Mesenchymal stem cell (in vitro differentiated cells and primary cell): ENCODE results near the gene RABL2B.

Experiments used
- DNase-seq: peaks from one replicate; pipeline ENCODE4 v3.0.0-alpha.2; 2013
- H2AFZ ChIP-seq: one replicate; pipeline ENCODE4 v1.6.1; 2013; ENCODE audit warnings: low read depth, mild to moderate bottlenecking, control low read depth, inconsistent platforms, low read length, moderate library complexity
- H2AK5ac ChIP-seq: 2 replicates; pipeline ENCODE4 v1.6.1; 2013; ENCODE audit warnings: low read length, moderate library complexity, mild to moderate bottlenecking, inconsistent platforms; ENCODE audit not compliant: severe bottlenecking
- H2BK120ac ChIP-seq: one replicate; pipeline ENCODE4 v1.6.1; 2013; ENCODE audit warnings: low read depth, mild to moderate bottlenecking, inconsistent platforms, low read length, moderate library complexity
- H2BK12ac ChIP-seq, 2 experiments: one replicate each; pipeline ENCODE4 v1.6.1; 2013; ENCODE audit warnings: inconsistent platforms in 2 of 2, low read length in 2 of 2, mild to moderate bottlenecking in 2 of 2, moderate library complexity in 2 of 2, control low read depth in 1 of 2
- H2BK15ac ChIP-seq: one replicate; pipeline ENCODE4 v1.6.1; 2013; ENCODE audit warnings: mild to moderate bottlenecking, low read depth, inconsistent platforms; ENCODE audit not compliant: poor library complexity, severe bottlenecking
- H2BK5ac ChIP-seq: 2 replicates; pipeline ENCODE4 v1.6.1; 2013; ENCODE audit warnings: low read depth, mild to moderate bottlenecking, low read length, control low read depth, inconsistent platforms; ENCODE audit not compliant: poor library complexity, severe bottlenecking
- H3K14ac ChIP-seq, 2 experiments: one replicate each; pipeline ENCODE4 v1.6.1; 2013; ENCODE audit warnings: inconsistent platforms in 2 of 2, low read length in 2 of 2, control low read depth in 1 of 2, mild to moderate bottlenecking in 1 of 2, moderate library complexity in 1 of 2
- H3K18ac ChIP-seq, 2 experiments: one replicate each; pipeline ENCODE4 v1.6.1; 2013; ENCODE audit warnings: inconsistent platforms in 2 of 2, low read length in 2 of 2, control low read depth in 1 of 2, low read depth in 1 of 2, mild to moderate bottlenecking in 1 of 2
- H3K23ac ChIP-seq, 2 experiments: one replicate each; pipeline ENCODE4 v1.6.1; 2013; ENCODE audit warnings: inconsistent platforms in 2 of 2, low read length in 2 of 2, mild to moderate bottlenecking in 2 of 2, moderate library complexity in 2 of 2, control low read depth in 1 of 2
- H3K27ac ChIP-seq: 2 replicates; pipeline ENCODE4 v1.5.1; 2013; ENCODE audit warnings: mild to moderate bottlenecking, moderate library complexity, low read length, control low read depth, inconsistent platforms; ENCODE audit not compliant: poor library complexity, severe bottlenecking
- H3K27me3 ChIP-seq, 2 experiments: 2 replicates each; pipeline versions ENCODE4 v1.6.1 to v1.7.0; 2013; ENCODE audit warnings: low read length in 2 of 2, mild to moderate bottlenecking in 2 of 2, moderate library complexity in 2 of 2, control low read depth in 1 of 2, inconsistent platforms in 1 of 2; ENCODE audit not compliant: control insufficient read depth in 1 of 2, insufficient read depth in 1 of 2
- H3K36me3 ChIP-seq, 2 experiments: 2 replicates each; pipeline versions ENCODE4 v1.6.1 to v1.7.0; 2013; ENCODE audit warnings: low read length in 2 of 2, control low read depth in 1 of 2, inconsistent platforms in 1 of 2, low read depth in 1 of 2, mild to moderate bottlenecking in 1 of 2; ENCODE audit not compliant: insufficient read depth in 2 of 2, control insufficient read depth in 1 of 2
- H3K4ac ChIP-seq, 2 experiments: one replicate each; pipeline ENCODE4 v1.6.1; 2013; ENCODE audit warnings: inconsistent platforms in 2 of 2, low read length in 2 of 2, mild to moderate bottlenecking in 2 of 2, moderate library complexity in 2 of 2, control low read depth in 1 of 2, low read depth in 1 of 2
- H3K4me1 ChIP-seq: 2 replicates; pipeline ENCODE4 v1.6.1; 2013; ENCODE audit warnings: low read depth, low read length, control low read depth; ENCODE audit not compliant: control insufficient read depth, insufficient read depth
- H3K4me2 ChIP-seq: 2 replicates; pipeline ENCODE4 v1.6.1; 2013; ENCODE audit warnings: low read length, mild to moderate bottlenecking, inconsistent platforms; ENCODE audit not compliant: poor library complexity, severe bottlenecking
- H3K4me3 ChIP-seq, 2 experiments: 2 replicates each; pipeline versions ENCODE4 v1.5.1 to v1.7.0; 2013; ENCODE audit warnings: low read length in 2 of 2, mild to moderate bottlenecking in 2 of 2, control low read depth in 1 of 2, low read depth in 1 of 2; ENCODE audit not compliant: insufficient read depth in 1 of 2
- H3K79me1 ChIP-seq: replicated peaks from 2 replicates; pipeline ENCODE4 v1.6.1; 2013; ENCODE audit warnings: mild to moderate bottlenecking, control low read depth, low read length, inconsistent platforms; ENCODE audit not compliant: poor library complexity, severe bottlenecking
- H3K9ac ChIP-seq: 2 replicates; pipeline ENCODE4 v1.7.0; 2013; ENCODE audit warnings: mild to moderate bottlenecking, low read length, moderate library complexity
- H3K9me3 ChIP-seq: 2 replicates; pipeline ENCODE4 v1.7.0; 2013; ENCODE audit warnings: mild to moderate bottlenecking, low read length; ENCODE audit not compliant: control insufficient read depth
- H4K8ac ChIP-seq: one replicate; pipeline ENCODE4 v1.6.1; 2013; ENCODE audit warnings: inconsistent platforms, mild to moderate bottlenecking, low read length, moderate library complexity
- H4K91ac ChIP-seq: one replicate; pipeline ENCODE4 v1.6.1; 2013; ENCODE audit warnings: mild to moderate bottlenecking, low read length, inconsistent platforms
- WGBS: methylation state at CpG from one replicate; pipeline ENCODE4 v1.1.7; 2013; ENCODE audit warnings: mixed read lengths; 5-methylcytosine and 5-hydroxymethylcytosine counted together

RABL2B gene

GRCh38 chr22:50725597-50725996 lies 57.8 kb downstream of the RABL2B start:
- H4K8ac ChIP-seq = no peak overlapping the region
- no peak overlapping the region for H2BK5ac ChIP-seq
- no peak overlapping the region for H3K14ac ChIP-seq
- no peak overlapping the region for H2AFZ ChIP-seq
- H3K4me3 ChIP-seq = no peak overlapping the region
- H3K4ac ChIP-seq = no peak overlapping the region
- H3K27ac ChIP-seq = no peak overlapping the region
- H3K79me1 ChIP-seq = no peaks in the 10 kb centered on the region
- no peak overlapping the region for H3K4me2 ChIP-seq
- no peak overlapping the region for H2BK120ac ChIP-seq
- H2BK12ac ChIP-seq = no peak overlapping the region
- peaks cover 0 to 20% of the 10 kb centered on the region in 2 experiments for H3K36me3 ChIP-seq
- H4K91ac ChIP-seq = no peak overlapping the region
- peaks cover 25 to 32% of the 10 kb centered on the region in 2 experiments for H3K27me3 ChIP-seq
- no peak overlapping the region for H3K23ac ChIP-seq
- 94% methylated on average over 7 of the region's 7 CpGs for WGBS
- no peak overlapping the region for H3K18ac ChIP-seq
- H3K4me1 ChIP-seq = peaks cover 6% of the 10 kb centered on the region
- H3K9me3 ChIP-seq = no peaks in the 10 kb centered on the region
- no peak overlapping the region for H2BK15ac ChIP-seq
- no peak for DNase-seq
- H3K9ac ChIP-seq = no peak overlapping the region
- no peak overlapping the region for H2AK5ac ChIP-seq

- Histone ChIP-seq H3K23ac (no peak overlapping the region), H2BK5ac (no peak overlapping the region), H3K4me3 (no peak overlapping the region), H3K4me1 (peaks cover 4% of the 10 kb centered on the region), H3K4ac (no peak overlapping the region), H4K8ac (no peak overlapping the region), H3K79me1 (no peaks in the 10 kb centered on the region), H3K4me2 (no peak overlapping the region), H3K18ac (no peak overlapping the region), H2AFZ (no peak overlapping the region), H3K27me3 (peaks cover 22 to 26% of the 10 kb centered on the region in 2 experiments), H3K9ac (no peak overlapping the region), H2BK120ac (no peak overlapping the region), H3K36me3 (peaks cover 0 to 16% of the 10 kb centered on the region in 2 experiments), H3K27ac (no peak overlapping the region), H2BK15ac (no peak overlapping the region), H3K14ac (no peak overlapping the region), H3K9me3 (no peaks in the 10 kb centered on the region), H2BK12ac (no peak overlapping the region), H4K91ac (no peak overlapping the region), H2AK5ac (no peak overlapping the region)
- 95% methylated on average over 8 of the region's 8 CpGs for WGBS
- DNase-seq = no peak
Measured at GRCh38 chr22:50724616-50725015, 58.8 kb downstream of the RABL2B start.

GRCh38 chr22:50723991-50724390 lies 59.4 kb downstream of the RABL2B start:
- no peak overlapping the region for H3K23ac ChIP-seq
- H3K27ac ChIP-seq = no peak overlapping the region
- H3K4me3 ChIP-seq = no peak overlapping the region
- H3K36me3 ChIP-seq = peaks cover 0 to 16% of the 10 kb centered on the region in 2 experiments
- no peak overlapping the region for H2BK120ac ChIP-seq
- H2AFZ ChIP-seq = no peak overlapping the region
- no peak overlapping the region for H2AK5ac ChIP-seq
- no peak for DNase-seq
- H3K4ac ChIP-seq = no peak overlapping the region
- no peak overlapping the region for H4K91ac ChIP-seq
- no peak overlapping the region for H3K9ac ChIP-seq
- H3K4me1 ChIP-seq = peaks cover 4% of the 10 kb centered on the region
- no peak overlapping the region for H3K14ac ChIP-seq
- no peak overlapping the region for H3K4me2 ChIP-seq
- no peak overlapping the region for H2BK12ac ChIP-seq
- H3K27me3 ChIP-seq = peaks cover 27 to 29% of the 10 kb centered on the region in 2 experiments
- H3K18ac ChIP-seq = no peak overlapping the region
- no peaks in the 10 kb centered on the region for H3K9me3 ChIP-seq
- H2BK5ac ChIP-seq = no peak overlapping the region
- no peaks in the 10 kb centered on the region for H3K79me1 ChIP-seq
- no peak overlapping the region for H2BK15ac ChIP-seq
- WGBS = 81% methylated on average over 7 of the region's 7 CpGs
- no peak overlapping the region for H4K8ac ChIP-seq

GRCh38 chr22:50722716-50723428 lies 60.6 kb downstream of the RABL2B start:
- no peaks in the 10 kb centered on the region for H3K9me3 ChIP-seq
- no peak overlapping the region for H3K9ac ChIP-seq
- no peak overlapping the region for H2BK120ac ChIP-seq
- H3K4ac ChIP-seq = no peak overlapping the region
- no peak overlapping the region for H2AK5ac ChIP-seq
- H3K36me3 ChIP-seq = peaks cover 0 to 16% of the 10 kb centered on the region in 2 experiments
- no peak overlapping the region for H2BK5ac ChIP-seq
- no peak overlapping the region for H3K18ac ChIP-seq
- H3K79me1 ChIP-seq = no peaks in the 10 kb centered on the region
- no peak for DNase-seq
- no peak overlapping the region for H3K4me3 ChIP-seq
- H3K14ac ChIP-seq = no peak overlapping the region
- H3K4me1 ChIP-seq = peaks cover 4% of the 10 kb centered on the region
- H3K27ac ChIP-seq = no peak overlapping the region
- peaks cover 32 to 37% of the 10 kb centered on the region in 2 experiments for H3K27me3 ChIP-seq
- no peak overlapping the region for H3K4me2 ChIP-seq
- no peak overlapping the region for H4K8ac ChIP-seq
- H2BK12ac ChIP-seq = no peak overlapping the region
- no peak overlapping the region for H4K91ac ChIP-seq
- WGBS = 90% methylated on average over 9 of the region's 12 CpGs
- H2BK15ac ChIP-seq = no peak overlapping the region
- no peak overlapping the region for H2AFZ ChIP-seq
- no peak overlapping the region for H3K23ac ChIP-seq
